Urinary bladder (tissue), 4 donors: ENCODE measurements around the gene GRAMD1B. TPM values are rescaled to one million over a fixed set of nuclear protein-coding genes. Genes with fewer than 3 reads are reported as not detected.

Experiments
- DNase-seq: peaks from one replicate; pipeline ENCODE4 v3.0.0-alpha.2; 2015; ENCODE audit errors: extremely low spot score
- H3K27ac ChIP-seq: one replicate; pipeline ENCODE4 v1.5.1; 2013; ENCODE audit warnings: low read depth, mild to moderate bottlenecking, moderate library complexity
- H3K36me3 ChIP-seq: one replicate; pipeline ENCODE4 v1.6.1; 2013; ENCODE audit warnings: mild to moderate bottlenecking, moderate library complexity; ENCODE audit not compliant: insufficient read depth
- H3K4me1 ChIP-seq: one replicate; pipeline ENCODE4 v1.6.1; 2013; ENCODE audit warnings: mild to moderate bottlenecking, moderate library complexity; ENCODE audit not compliant: insufficient read depth
- H3K4me3 ChIP-seq: one replicate; pipeline ENCODE4 v1.5.1; 2013; ENCODE audit warnings: low read depth, low read length
- WGBS: extraction: QIAGEN DNeasy Blood & Tissue Kit; methylation state at CpG from one replicate; pipeline ENCODE4 v1.1.7; 2013; 5-methylcytosine and 5-hydroxymethylcytosine counted together
- polyA plus RNA-seq: library from polyadenylated mRNA; stranded (reverse); fragments of 200-250 nt; gene quantifications from one replicate; pipeline ENCODE4 v1.2.3, GENCODE V29; 2013
- total RNA-seq: library from RNA; depleted of rRNA; stranded (reverse); fragments of >200 nt; gene quantifications from one replicate; pipeline ENCODE4 v1.2.3, GENCODE V29; 2014
- donor health status: healthy with polysubstance abuse.
- donor health status: healthy.

GRAMD1B gene
- total and polyA plus RNA-seq, 2 donors = 0.84 to 5.9 TPM

- Histone ChIP-seq H3K36me3 (no peaks in the 10 kb centered on the region), H3K27ac (no peak overlapping the region), H3K4me3 (no peak overlapping the region), H3K4me1 (no peaks in the 10 kb centered on the region)
- DNase-seq = no peak
- 22% methylated on average over 10 of the region's 10 CpGs for WGBS
Measured at GRCh38 chr11:123628936-123629683, 199.0 kb downstream of the GRAMD1B start.

- DNase-seq = no peak
- WGBS = 61% methylated on average over 3 of the region's 3 CpGs
- no peaks in the 10 kb centered on the region for H3K4me1 ChIP-seq
- H3K36me3 ChIP-seq = no peaks in the 10 kb centered on the region
- H3K27ac ChIP-seq = no peak overlapping the region
- no peak overlapping the region for H3K4me3 ChIP-seq
Measured at GRCh38 chr11:123630126-123630608, 200.1 kb downstream of the GRAMD1B start.

DNA sequence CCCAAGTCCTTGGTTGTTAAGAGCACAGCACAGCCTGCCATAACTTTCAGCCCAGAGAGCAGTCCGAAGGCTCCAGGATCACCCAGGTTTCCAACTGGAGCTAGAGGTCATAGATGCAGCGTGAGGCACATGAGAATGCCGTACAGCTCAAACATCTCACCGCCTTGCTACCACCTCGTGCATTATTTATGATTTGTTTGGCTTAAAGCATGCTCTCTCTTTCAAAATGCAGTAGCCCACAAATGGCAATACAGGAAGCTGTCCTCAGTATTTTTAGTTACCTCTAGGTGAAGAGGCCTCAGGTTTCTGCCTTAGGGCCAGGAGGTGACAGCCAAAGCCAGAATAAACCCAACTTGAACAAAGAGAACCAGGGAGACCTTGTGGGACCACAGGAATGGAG lies 210.0 kb downstream of the GRAMD1B start:
- Histone ChIP-seq H3K27ac (no peak overlapping the region), H3K4me1 (no peaks in the 10 kb centered on the region), H3K4me3 (no peak overlapping the region), H3K36me3 (no peaks in the 10 kb centered on the region)
- 60% methylated on average over 5 of the region's 5 CpGs for WGBS
- no peak for DNase-seq

DNA sequence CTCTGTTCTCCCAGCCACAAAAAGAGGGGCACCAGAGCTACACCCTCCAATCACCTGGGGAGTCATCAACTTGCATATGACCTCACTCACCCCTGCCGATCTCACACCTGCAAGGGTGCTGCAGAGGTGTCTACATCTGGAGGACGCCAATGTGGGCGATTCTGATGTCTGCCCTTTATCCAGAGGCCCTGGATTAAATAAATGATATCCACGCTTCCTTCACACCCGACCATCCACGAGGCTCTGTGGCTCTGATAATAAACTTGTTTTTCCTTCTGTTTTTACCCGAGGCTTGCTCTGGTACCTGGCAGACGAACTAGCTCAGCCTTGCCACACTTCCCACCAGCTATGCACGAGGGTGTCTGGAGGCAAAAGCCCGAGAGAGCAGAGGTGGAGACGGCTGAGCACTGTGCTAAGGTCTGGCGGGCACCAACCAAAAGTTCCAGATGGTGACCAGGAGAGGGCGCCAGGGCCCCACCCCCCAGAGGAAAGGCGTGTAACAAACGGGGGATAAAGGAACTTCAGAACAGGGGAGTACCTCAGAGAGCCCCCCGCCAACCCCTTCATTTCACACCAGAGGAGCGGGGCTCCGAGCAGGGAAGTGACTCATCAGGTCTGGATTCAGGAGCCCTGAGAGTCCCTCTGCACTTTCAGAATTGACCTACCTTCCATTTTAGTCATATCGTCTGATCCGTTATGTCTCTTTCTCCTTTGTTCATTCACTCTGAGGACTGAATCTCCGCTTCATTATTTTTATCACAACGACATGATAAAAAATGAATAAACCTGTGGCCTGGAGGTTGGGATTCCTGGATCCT lies 210.8 kb downstream of the GRAMD1B start:
- Histone ChIP-seq H3K4me3 (no peak overlapping the region), H3K4me1 (no peaks in the 10 kb centered on the region), H3K27ac (no peak overlapping the region), H3K36me3 (no peaks in the 10 kb centered on the region)
- no peak for DNase-seq
- 27% methylated on average over 22 of the region's 22 CpGs for WGBS

GRCh38 chr11:123641495-123641840 lies 211.4 kb downstream of the GRAMD1B start:
- no peaks in the 10 kb centered on the region for H3K36me3 ChIP-seq
- WGBS = 63% methylated on average over 4 of the region's 4 CpGs
- H3K4me3 ChIP-seq = no peak overlapping the region
- no peak overlapping the region for H3K27ac ChIP-seq
- no peaks in the 10 kb centered on the region for H3K4me1 ChIP-seq
- no peak for DNase-seq

DNA sequence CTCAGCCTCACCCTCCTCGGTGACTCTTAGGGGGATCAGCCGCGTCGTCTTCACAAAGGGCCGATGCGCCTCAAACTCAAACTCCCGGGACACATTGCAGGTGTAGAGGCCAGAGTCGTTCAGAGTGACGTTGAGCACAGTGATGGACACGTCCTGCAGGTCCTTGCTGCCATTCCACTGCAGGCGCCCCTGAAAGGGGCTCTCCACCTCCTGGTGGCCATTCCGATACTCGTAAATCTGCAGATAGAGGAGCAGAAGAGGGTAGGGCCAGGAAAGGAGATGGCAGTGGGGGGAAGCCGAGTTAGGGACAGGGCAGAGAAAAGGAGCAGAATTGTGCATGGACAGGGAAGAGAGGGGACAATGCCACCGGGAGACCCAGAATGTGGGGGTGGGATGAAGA lies 212.4 kb downstream of the GRAMD1B start:
- WGBS = 82% methylated on average over 15 of the region's 15 CpGs
- Histone ChIP-seq H3K36me3 (no peaks in the 10 kb centered on the region), H3K27ac (no peak overlapping the region), H3K4me1 (no peaks in the 10 kb centered on the region), H3K4me3 (no peak overlapping the region)
- no peak for DNase-seq

- 77% methylated on average over 12 of the region's 12 CpGs for WGBS
- Histone ChIP-seq H3K27ac (no peak overlapping the region), H3K4me3 (no peak overlapping the region), H3K4me1 (no peaks in the 10 kb centered on the region), H3K36me3 (no peaks in the 10 kb centered on the region)
- DNase-seq = no peak
Measured at GRCh38 chr11:123645286-123645975, 215.4 kb downstream of the GRAMD1B start.

DNA sequence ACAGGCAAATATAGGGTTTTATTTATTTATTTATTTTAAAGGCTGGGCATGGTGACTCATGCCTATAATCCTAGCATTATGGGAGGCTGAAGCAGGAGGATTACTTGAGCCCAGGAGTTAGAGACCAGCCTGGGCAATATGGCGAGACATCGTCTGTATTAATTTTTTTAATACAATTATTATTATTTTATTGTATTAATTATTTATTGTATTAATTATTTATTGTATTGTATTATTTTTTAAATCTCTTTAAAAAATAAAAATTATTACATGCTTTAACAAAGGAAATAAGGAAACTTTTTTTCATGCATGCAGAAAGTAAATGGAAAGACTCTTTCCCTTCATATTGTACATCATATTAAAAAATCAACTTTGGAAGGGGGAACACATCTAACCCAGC lies 220.8 kb downstream of the GRAMD1B start:
- H3K27ac ChIP-seq = no peak overlapping the region

GRCh38 chr11:123652599-123652998 lies 222.5 kb downstream of the GRAMD1B start:
- no peaks in the 10 kb centered on the region for H3K4me1 ChIP-seq
- H3K4me3 ChIP-seq = no peak overlapping the region
- no peak for DNase-seq
- 56% methylated on average over 2 of the region's 2 CpGs for WGBS
- H3K36me3 ChIP-seq = no peaks in the 10 kb centered on the region
- H3K27ac ChIP-seq = no peak overlapping the region

More for the DNA sequence above, 220.8 kb downstream of the GRAMD1B start:
- Histone ChIP-seq H3K4me1 (no peaks in the 10 kb centered on the region), H3K4me3 (no peak overlapping the region), H3K36me3 (no peaks in the 10 kb centered on the region)
- WGBS = 92% methylated on average over 2 of the region's 2 CpGs
- DNase-seq = no peak

DNA sequence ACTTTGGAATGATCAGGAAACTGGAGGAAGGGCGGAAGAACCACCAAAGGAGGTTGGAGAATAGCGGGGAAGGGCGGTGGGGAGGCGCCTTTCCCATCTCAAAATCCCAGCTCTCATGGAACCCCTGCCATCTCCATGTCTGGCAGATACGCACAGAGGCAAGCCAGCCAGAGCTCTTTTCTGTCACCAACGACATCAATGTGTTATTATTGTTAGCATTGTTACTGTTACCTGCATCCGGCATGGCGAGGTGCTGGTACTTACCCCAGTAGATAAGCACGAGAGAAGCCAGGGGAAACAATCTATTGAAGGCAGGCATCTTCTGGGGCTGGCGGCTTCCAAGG lies 223.4 kb downstream of the GRAMD1B start:
- no peak overlapping the region for H3K4me3 ChIP-seq
- 12% methylated on average over 10 of the region's 10 CpGs for WGBS
- no peaks in the 10 kb centered on the region for H3K36me3 ChIP-seq
- no peak for DNase-seq
- H3K4me1 ChIP-seq = no peaks in the 10 kb centered on the region
- H3K27ac ChIP-seq = no peak overlapping the region

GRCh38 chr11:123653827-123654565 lies 223.9 kb downstream of the GRAMD1B start:
- DNase-seq = no peak
- under 1% methylated on average over 64 of the region's 64 CpGs for whole genome bisulfite sequencing
- H3K4me1 ChIP-seq = no peaks in the 10 kb centered on the region
- no peaks in the 10 kb centered on the region for H3K36me3 ChIP-seq
- peak overlapping the region; percentile 11 for H3K27ac ChIP-seq
- peak overlapping the region; percentile 44 for H3K4me3 ChIP-seq

DNA sequence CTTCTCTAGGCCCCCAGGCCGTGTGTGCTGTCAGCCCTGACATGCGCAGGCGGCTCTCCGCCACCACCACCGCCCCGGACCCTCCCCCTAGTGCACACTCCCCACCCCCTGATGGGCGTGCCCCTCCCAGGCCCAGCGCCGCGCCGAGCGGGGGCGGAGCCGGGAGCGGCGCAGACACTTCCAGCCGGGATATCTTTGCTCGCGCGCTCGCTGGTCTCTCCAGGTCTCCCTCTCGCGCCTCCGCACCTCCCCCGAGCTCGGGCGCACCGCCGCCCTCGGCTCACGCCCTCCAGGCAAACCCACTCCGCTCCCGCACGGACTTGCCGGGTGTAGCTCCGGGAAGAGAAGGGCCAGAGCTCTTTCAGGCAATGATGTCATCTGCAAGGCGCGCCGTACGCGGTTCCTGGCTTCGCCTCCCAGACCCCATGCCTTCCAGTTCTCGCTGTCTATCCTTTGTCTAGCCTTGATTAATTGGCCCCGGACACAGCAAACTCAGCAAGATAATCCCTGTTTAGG lies 224.6 kb downstream of the GRAMD1B start, which contains the start of gene SCN3B:
SCN3B (minus strand) TSS at position 59 of the 516 bp plus-strand sequence. CDS start 823 bp downstream, outside the sequence.
- Histone ChIP-seq H3K4me3 (peak within 1 kb of the TSS; percentile 44), H3K4me1 (no peaks in the 10 kb centered on the region), H3K27ac (peak within 1 kb of the TSS; percentile 11), H3K36me3 (no peaks in the 10 kb centered on the region)
- DNase-seq = peak; percentile 62
- 1% methylated on average over 44 of the region's 44 CpGs for WGBS

DNA sequence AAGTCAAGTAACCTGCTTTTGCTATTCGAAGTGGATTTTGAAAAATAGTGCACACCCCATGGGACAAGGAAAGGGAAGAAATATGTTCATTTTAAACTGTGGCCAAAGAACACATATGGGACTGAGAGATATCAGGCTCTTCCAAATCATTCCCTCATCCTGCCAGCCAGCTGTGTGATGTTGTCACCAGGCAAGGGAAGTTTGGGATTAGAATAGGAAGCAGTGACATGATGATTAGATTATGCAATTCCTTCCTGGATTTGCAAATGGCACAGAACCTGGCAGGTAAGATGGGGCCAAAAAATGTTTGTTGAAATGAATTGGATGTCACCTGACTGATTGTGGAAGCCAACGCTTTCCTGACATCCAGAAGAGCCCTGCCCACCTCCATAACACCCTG lies 229.2 kb downstream of the GRAMD1B start:
- Histone ChIP-seq H3K4me1 (no peaks in the 10 kb centered on the region), H3K27ac (no peak overlapping the region), H3K36me3 (no peaks in the 10 kb centered on the region), H3K4me3 (no peak overlapping the region)
- WGBS = 67% methylated on average over 2 of the region's 2 CpGs
- DNase-seq = no peak
